Liver (tissue), 9 donors: Measurements from ENCODE around the gene DPM1. TPM values are rescaled to one million over a fixed set of nuclear protein-coding genes. Genes with fewer than 3 reads are reported as not detected.

ENCODE experiments used
- DNase-seq: peaks from one replicate; pipeline ENCODE4 v3.0.0-alpha.2; 2017; ENCODE audit warnings: low spot score
- H3K27ac ChIP-seq, 2 donors: one replicate each; pipeline ENCODE4 v1.7.0; 2013; ENCODE audit warnings: inconsistent platforms in 2 of 2, low read length in 2 of 2, control low read depth in 1 of 2, low read depth in 1 of 2, mild to moderate bottlenecking in 1 of 2
- H3K27me3 ChIP-seq, 4 donors: one replicate each; pipeline versions ENCODE4 v1.6.1 to v1.7.0; 2013; ENCODE audit warnings: low read length in 3 of 4, inconsistent platforms in 1 of 4, mild to moderate bottlenecking in 1 of 4, moderate library complexity in 1 of 4; ENCODE audit not compliant: control insufficient read depth in 4 of 4, insufficient read depth in 4 of 4
- H3K36me3 ChIP-seq, 4 donors: one replicate each; pipeline versions ENCODE4 v1.6.1 to v1.7.0; 2013; ENCODE audit warnings: low read length in 3 of 4, mild to moderate bottlenecking in 3 of 4, low read depth in 1 of 4, moderate library complexity in 1 of 4; ENCODE audit not compliant: control insufficient read depth in 4 of 4, insufficient read depth in 3 of 4
- H3K4me1 ChIP-seq, 4 donors: one replicate each; pipeline versions ENCODE4 v1.6.1 to v1.7.0; 2013; ENCODE audit warnings: low read length in 3 of 4, mild to moderate bottlenecking in 3 of 4, moderate library complexity in 1 of 4; ENCODE audit not compliant: control insufficient read depth in 4 of 4, insufficient read depth in 4 of 4
- H3K4me3 ChIP-seq, 3 donors: one replicate each; pipeline versions ENCODE4 v1.6.1 to v1.7.0; 2013; ENCODE audit warnings: low read length in 3 of 3, control low read depth in 1 of 3, low read depth in 1 of 3, mild to moderate bottlenecking in 1 of 3
- H3K9ac ChIP-seq, 2 donors: one replicate each; pipeline ENCODE4 v1.7.0; 2013; ENCODE audit warnings: low read length in 2 of 2, mild to moderate bottlenecking in 2 of 2, moderate library complexity in 2 of 2, control low read depth in 1 of 2, low read depth in 1 of 2
- H3K9me3 ChIP-seq, 4 donors: one replicate each; pipeline versions ENCODE4 v1.6.1 to v1.7.0; 2013; ENCODE audit warnings: low read length in 3 of 4; ENCODE audit not compliant: control insufficient read depth in 4 of 4
- EGR1 ChIP-seq, 2 donors: IDR thresholded peaks; 2 replicates each; pipeline ENCODE4 v1.6.1; 2016 to 2018; ENCODE audit warnings: antibody characterized with exemption in 2 of 2, low read depth in 2 of 2
- FOXA1 ChIP-seq: IDR thresholded peaks from 2 replicates; pipeline ENCODE4 v1.6.1; 2016; ENCODE audit warnings: antibody characterized with exemption
- FOXA2 ChIP-seq: IDR thresholded peaks from 2 replicates; pipeline ENCODE4 v1.6.1; 2016; ENCODE audit warnings: antibody characterized with exemption
- HNF4A ChIP-seq, 2 donors: conservative IDR thresholded peaks; 2 replicates each; pipeline ENCODE4 v1.6.1; 2016; ENCODE audit warnings: antibody characterized with exemption in 2 of 2, mild to moderate bottlenecking in 2 of 2
- JUND ChIP-seq, 2 donors: IDR thresholded peaks; 2 replicates each; pipeline ENCODE4 v1.6.1; 2016; ENCODE audit warnings: antibody characterized with exemption in 2 of 2
- NR2F2 ChIP-seq: IDR thresholded peaks from 2 replicates; pipeline ENCODE4 v1.6.1; 2016; ENCODE audit warnings: antibody characterized with exemption
- RAD21 ChIP-seq, 2 donors: IDR thresholded peaks; 2 replicates each; pipeline ENCODE4 v1.6.1; 2016; ENCODE audit warnings: antibody characterized with exemption in 2 of 2, mild to moderate bottlenecking in 2 of 2
- RXRA ChIP-seq, 2 donors: IDR thresholded peaks; 2 replicates each; pipeline ENCODE4 v1.6.1; 2017 to 2018; ENCODE audit warnings: antibody characterized with exemption in 2 of 2, mild to moderate bottlenecking in 1 of 2
- SP1 ChIP-seq: IDR thresholded peaks from 2 replicates; pipeline ENCODE4 v1.6.1; 2018; ENCODE audit warnings: antibody characterized with exemption, mild to moderate bottlenecking
- TAF1 ChIP-seq: conservative IDR thresholded peaks from 2 replicates; pipeline ENCODE4 v1.6.1; 2016; ENCODE audit warnings: antibody characterized with exemption, mild to moderate bottlenecking
- YY1 ChIP-seq: IDR thresholded peaks from 2 replicates; pipeline ENCODE4 v1.6.1; 2016; ENCODE audit warnings: antibody characterized with exemption, mild to moderate bottlenecking
- WGBS: extraction: QIAGEN DNeasy Blood & Tissue Kit; methylation state at CpG from one replicate; pipeline ENCODE4 v1.1.7; 2013; 5-methylcytosine and 5-hydroxymethylcytosine counted together
- polyA plus RNA-seq, 2 donors: library from polyadenylated mRNA; stranded (reverse) in 1 of 2; unstranded in 1 of 2; fragments of 200-250 nt in 1 of 2; fragments of >200 nt in 1 of 2; fragmentation: Nextera tagmentation in 1 of 2; extraction: Ambion mirVana in 1 of 2; gene quantifications; one replicate each; pipeline versions ENCODE4 v1.2.1 to v1.2.3, GENCODE V29; 2013 to 2015
- total RNA-seq, 2 donors: library from RNA; depleted of rRNA; stranded (reverse); fragments of >200 nt; gene quantifications; one replicate each; pipeline ENCODE4 v1.2.3, GENCODE V29; 2014
- TF ChIP-seq, protein P1 (sequence below): fragments of 150-350 bp; IDR thresholded peaks from 2 replicates; pipeline ENCODE4 v1.5.1; 2017; ENCODE audit warnings: improper control_type of control experiment, low read depth, low read length; ENCODE audit not compliant: missing input control
- TF ChIP-seq, protein P2 (sequence below): IDR thresholded peaks from 2 replicates; pipeline ENCODE4 v1.6.1; 2016; ENCODE audit warnings: antibody characterized with exemption
- TF ChIP-seq, protein P3 (sequence below): IDR thresholded peaks from 2 replicates; pipeline ENCODE4 v1.6.1; 2016; ENCODE audit warnings: antibody characterized with exemption, mild to moderate bottlenecking
- TF ChIP-seq, protein P4 (sequence below): IDR thresholded peaks from 2 replicates; pipeline ENCODE4 v1.6.1; 2016; ENCODE audit warnings: antibody characterized with exemption
- donor health status: healthy.
- donor health status: healthy.
- donor health status: healthy.
- donor health status: healthy.
- donor health status: healthy.

The DPM1 gene
- total and polyA plus RNA-seq, 4 donors = 27.2 to 42.6 (median 35.2) TPM

DNA sequence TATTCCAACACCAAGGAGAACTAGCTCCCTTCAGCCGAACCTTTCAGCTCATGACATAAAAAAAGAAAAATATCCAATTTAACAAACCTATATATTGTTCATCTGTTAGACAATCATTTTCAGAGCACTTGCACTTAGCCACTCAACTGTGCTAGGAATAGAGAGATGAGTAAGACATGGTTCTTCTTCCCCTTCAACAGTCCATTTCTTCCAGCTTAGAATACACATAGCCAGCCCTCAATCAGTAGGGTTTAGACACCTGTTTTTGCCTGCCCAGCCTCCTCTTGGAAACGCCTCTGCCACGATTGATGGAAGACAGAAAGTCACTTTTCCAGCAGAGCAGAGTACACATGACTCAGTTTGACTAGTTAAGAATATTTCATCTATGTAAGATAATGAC is 48.9 kb downstream of the DPM1 start:
- Histone ChIP-seq H3K27ac (no peak overlapping the region), H3K27me3 (no peaks in the 10 kb centered on the region), H3K9me3 (no peaks in the 10 kb centered on the region), H3K9ac (no peak overlapping the region), H3K4me1 (peaks cover 2 to 7% (median 5%) of the 10 kb centered on the region in 4 donors), H3K36me3 (peaks cover 0 to 2% (median 0%) of the 10 kb centered on the region in 4 donors), H3K4me3 (no peak overlapping the region)
- WGBS = 97% methylated on average over 3 of the region's 3 CpGs
- DNase-seq = no peak
- no peak for TF ChIP-seq TAF1
- TF ChIP-seq FOXA2 = no peak
- TF ChIP-seq, protein P1, sequence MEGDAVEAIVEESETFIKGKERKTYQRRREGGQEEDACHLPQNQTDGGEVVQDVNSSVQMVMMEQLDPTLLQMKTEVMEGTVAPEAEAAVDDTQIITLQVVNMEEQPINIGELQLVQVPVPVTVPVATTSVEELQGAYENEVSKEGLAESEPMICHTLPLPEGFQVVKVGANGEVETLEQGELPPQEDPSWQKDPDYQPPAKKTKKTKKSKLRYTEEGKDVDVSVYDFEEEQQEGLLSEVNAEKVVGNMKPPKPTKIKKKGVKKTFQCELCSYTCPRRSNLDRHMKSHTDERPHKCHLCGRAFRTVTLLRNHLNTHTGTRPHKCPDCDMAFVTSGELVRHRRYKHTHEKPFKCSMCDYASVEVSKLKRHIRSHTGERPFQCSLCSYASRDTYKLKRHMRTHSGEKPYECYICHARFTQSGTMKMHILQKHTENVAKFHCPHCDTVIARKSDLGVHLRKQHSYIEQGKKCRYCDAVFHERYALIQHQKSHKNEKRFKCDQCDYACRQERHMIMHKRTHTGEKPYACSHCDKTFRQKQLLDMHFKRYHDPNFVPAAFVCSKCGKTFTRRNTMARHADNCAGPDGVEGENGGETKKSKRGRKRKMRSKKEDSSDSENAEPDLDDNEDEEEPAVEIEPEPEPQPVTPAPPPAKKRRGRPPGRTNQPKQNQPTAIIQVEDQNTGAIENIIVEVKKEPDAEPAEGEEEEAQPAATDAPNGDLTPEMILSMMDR = no peak
- TF ChIP-seq SP1 = no peak
- TF ChIP-seq JUND (IDR thresholded peaks at IDR 0.05) = no peak
- TF ChIP-seq, protein P2, sequence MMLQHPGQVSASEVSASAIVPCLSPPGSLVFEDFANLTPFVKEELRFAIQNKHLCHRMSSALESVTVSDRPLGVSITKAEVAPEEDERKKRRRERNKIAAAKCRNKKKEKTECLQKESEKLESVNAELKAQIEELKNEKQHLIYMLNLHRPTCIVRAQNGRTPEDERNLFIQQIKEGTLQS = no peak
- TF ChIP-seq, protein P3, sequence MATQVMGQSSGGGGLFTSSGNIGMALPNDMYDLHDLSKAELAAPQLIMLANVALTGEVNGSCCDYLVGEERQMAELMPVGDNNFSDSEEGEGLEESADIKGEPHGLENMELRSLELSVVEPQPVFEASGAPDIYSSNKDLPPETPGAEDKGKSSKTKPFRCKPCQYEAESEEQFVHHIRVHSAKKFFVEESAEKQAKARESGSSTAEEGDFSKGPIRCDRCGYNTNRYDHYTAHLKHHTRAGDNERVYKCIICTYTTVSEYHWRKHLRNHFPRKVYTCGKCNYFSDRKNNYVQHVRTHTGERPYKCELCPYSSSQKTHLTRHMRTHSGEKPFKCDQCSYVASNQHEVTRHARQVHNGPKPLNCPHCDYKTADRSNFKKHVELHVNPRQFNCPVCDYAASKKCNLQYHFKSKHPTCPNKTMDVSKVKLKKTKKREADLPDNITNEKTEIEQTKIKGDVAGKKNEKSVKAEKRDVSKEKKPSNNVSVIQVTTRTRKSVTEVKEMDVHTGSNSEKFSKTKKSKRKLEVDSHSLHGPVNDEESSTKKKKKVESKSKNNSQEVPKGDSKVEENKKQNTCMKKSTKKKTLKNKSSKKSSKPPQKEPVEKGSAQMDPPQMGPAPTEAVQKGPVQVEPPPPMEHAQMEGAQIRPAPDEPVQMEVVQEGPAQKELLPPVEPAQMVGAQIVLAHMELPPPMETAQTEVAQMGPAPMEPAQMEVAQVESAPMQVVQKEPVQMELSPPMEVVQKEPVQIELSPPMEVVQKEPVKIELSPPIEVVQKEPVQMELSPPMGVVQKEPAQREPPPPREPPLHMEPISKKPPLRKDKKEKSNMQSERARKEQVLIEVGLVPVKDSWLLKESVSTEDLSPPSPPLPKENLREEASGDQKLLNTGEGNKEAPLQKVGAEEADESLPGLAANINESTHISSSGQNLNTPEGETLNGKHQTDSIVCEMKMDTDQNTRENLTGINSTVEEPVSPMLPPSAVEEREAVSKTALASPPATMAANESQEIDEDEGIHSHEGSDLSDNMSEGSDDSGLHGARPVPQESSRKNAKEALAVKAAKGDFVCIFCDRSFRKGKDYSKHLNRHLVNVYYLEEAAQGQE = no peak
- TF ChIP-seq YY1 = no peak
- no peak for TF ChIP-seq EGR1 (IDR thresholded peaks at IDR 0.05; ENCODE audit: low read depth in 2 of 2)
- TF ChIP-seq HNF4A (conservative IDR thresholded peaks at IDR 0.05) = no peak
- no peak for TF ChIP-seq NR2F2
- TF ChIP-seq, protein P4, sequence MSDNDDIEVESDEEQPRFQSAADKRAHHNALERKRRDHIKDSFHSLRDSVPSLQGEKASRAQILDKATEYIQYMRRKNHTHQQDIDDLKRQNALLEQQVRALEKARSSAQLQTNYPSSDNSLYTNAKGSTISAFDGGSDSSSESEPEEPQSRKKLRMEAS = no peak
- no peak for TF ChIP-seq RXRA (IDR thresholded peaks at IDR 0.05)
- no peak for TF ChIP-seq FOXA1
- TF ChIP-seq RAD21 (IDR thresholded peaks at IDR 0.05) = no peak

DNA sequence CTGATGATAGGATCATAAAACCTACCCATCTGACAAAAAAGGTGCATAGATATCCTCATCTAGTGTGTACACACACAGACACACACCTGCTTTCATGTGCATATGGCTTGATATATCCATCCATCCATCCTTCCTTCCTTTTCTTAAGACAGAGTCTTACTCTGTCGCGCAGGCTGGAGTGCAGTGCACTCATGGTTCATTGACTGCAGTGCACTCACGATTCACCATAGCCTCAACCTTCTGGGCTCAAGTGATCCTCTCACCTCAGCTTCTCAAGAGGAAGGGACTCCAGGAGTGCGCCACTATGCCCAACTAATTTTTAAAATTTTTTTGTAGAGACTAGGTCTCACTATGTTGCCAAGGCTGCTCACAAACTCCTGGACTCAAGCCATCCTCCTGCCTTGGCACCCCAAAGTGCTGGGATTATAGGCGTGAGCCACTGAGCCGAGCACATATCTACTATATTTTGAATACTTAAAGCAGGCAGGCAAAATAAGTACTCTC is 54.2 kb downstream of the DPM1 start:
- DNase-seq = no peak
- Histone ChIP-seq H3K9ac (no peak overlapping the region), H3K4me3 (no peak overlapping the region), H3K4me1 (peaks cover 0 to 6% (median 0%) of the 10 kb centered on the region in 4 donors), H3K27ac (no peak overlapping the region), H3K36me3 (peaks cover 2 to 23% (median 18%) of the 10 kb centered on the region in 4 donors), H3K9me3 (no peaks in the 10 kb centered on the region), H3K27me3 (no peaks in the 10 kb centered on the region)
- WGBS = 81% methylated on average over 6 of the region's 6 CpGs
- TF ChIP-seq NR2F2 = no peak
- TF ChIP-seq TAF1 = no peak
- no peak for TF ChIP-seq SP1
- TF ChIP-seq RAD21 (IDR thresholded peaks at IDR 0.05) = no peak
- TF ChIP-seq FOXA2 = no peak
- no peak for TF ChIP-seq YY1
- TF ChIP-seq, protein P3 = no peak
- TF ChIP-seq, protein P1 = no peak
- TF ChIP-seq HNF4A (conservative IDR thresholded peaks at IDR 0.05) = no peak
- TF ChIP-seq, protein P4 = no peak
- no peak for TF ChIP-seq RXRA (IDR thresholded peaks at IDR 0.05)
- TF ChIP-seq, protein P2 = no peak
